ENCODE data around the gene GZMH. TPM values are rescaled to one million over a fixed set of nuclear protein-coding genes. Genes with fewer than 3 reads are reported as not detected.

Gene GZMH
- total RNA-seq, 1 experiment from 2014 or later = not detected

DNA sequence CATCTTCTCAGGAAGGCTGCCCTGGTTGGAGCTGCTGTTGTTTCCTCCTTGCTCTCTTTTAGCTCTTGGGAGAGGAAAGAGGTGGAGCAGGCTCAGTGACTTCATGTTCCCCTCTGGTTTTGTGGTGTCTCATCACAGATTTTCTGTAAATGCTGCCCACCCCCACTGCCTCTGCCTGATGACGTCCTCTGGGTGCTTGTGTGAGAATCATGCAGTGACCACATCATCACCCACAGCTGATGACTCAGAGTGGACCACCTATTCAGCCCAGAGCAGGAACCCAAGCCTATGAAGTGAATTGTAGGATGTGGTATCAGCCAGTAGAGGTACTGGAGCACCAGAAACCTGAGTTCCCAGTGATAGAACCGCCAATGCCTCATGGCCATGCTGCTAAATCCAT, 24.7 kb upstream of the GZMH start, which contains the start of gene GZMB:
Gene GZMB, minus strand, starts transcription at position 33 of the 400 bp plus-strand sequence. Its CDS starts 30 bp downstream, at position 3.
- no peak within 1 kb of the TSS for H3K27ac Mint-ChIP-seq (ENCODE audit: low read depth, unreplicated experiment)
- H3K4me1 Mint-ChIP-seq (ENCODE audit: insufficient read depth, unreplicated experiment) = no peaks in the 10 kb centered on the region
- POLR2A ChIA-PET = no interaction called here
- TF ChIP-seq, protein P1, sequence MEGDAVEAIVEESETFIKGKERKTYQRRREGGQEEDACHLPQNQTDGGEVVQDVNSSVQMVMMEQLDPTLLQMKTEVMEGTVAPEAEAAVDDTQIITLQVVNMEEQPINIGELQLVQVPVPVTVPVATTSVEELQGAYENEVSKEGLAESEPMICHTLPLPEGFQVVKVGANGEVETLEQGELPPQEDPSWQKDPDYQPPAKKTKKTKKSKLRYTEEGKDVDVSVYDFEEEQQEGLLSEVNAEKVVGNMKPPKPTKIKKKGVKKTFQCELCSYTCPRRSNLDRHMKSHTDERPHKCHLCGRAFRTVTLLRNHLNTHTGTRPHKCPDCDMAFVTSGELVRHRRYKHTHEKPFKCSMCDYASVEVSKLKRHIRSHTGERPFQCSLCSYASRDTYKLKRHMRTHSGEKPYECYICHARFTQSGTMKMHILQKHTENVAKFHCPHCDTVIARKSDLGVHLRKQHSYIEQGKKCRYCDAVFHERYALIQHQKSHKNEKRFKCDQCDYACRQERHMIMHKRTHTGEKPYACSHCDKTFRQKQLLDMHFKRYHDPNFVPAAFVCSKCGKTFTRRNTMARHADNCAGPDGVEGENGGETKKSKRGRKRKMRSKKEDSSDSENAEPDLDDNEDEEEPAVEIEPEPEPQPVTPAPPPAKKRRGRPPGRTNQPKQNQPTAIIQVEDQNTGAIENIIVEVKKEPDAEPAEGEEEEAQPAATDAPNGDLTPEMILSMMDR (IDR thresholded peaks at IDR 0.05; ENCODE audit: unreplicated experiment) = no peak
- H3K9me3 Mint-ChIP-seq (ENCODE audit: unreplicated experiment) = no peaks in the 10 kb centered on the region
- CTCF ChIA-PET = no interaction called here
- H3K36me3 Mint-ChIP-seq (ENCODE audit: insufficient read depth, unreplicated experiment) = no peaks in the 10 kb centered on the region
- no peak within 1 kb of the TSS for H3K4me3 Mint-ChIP-seq (ENCODE audit: unreplicated experiment)
- no peak for DNase-seq (ENCODE audit: unreplicated experiment)
- no TSS peak for BruUV-seq (replicated peaks)
- H3K27me3 Mint-ChIP-seq (ENCODE audit: insufficient read depth, unreplicated experiment) = peaks cover 25% of the 10 kb centered on the region
- intact Hi-C loops (cut with micrococcal nuclease) = no loop called here

DNA sequence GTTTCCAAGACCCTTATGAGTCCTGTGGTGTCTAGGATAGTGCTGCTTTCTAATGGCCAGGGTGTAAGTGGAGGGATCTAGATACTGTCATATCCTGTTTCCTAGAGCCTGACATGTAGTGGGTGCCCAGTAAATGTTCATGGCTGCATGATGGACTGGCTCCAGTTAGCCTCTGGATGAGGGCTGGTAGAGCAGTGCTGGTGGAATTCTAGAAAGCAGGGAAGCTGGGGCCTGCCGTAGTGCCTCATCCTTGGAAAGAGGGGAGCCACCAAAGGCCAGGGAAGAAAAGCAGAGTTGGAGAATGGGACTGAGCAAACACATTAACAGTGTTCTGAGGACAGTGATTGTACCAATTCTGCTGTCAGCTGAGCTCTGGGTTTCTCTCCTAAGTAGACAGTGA, 23.9 kb upstream of the GZMH start:
- intact Hi-C loops (cut with micrococcal nuclease) = no loop called here
- DNase-seq (ENCODE audit: unreplicated experiment) = no peak
- Mint-ChIP-seq H3K27ac (ENCODE audit: low read depth, unreplicated experiment) (no peak overlapping the region), H3K9me3 (ENCODE audit: unreplicated experiment) (no peaks in the 10 kb centered on the region), H3K4me3 (ENCODE audit: unreplicated experiment) (no peak overlapping the region), H3K4me1 (ENCODE audit: insufficient read depth, unreplicated experiment) (no peaks in the 10 kb centered on the region), H3K27me3 (ENCODE audit: insufficient read depth, unreplicated experiment) (peaks cover 20% of the 10 kb centered on the region), H3K36me3 (ENCODE audit: insufficient read depth, unreplicated experiment) (no peaks in the 10 kb centered on the region)
- POLR2A ChIA-PET = no interaction called here
- no TSS peak for BruUV-seq (replicated peaks)
- TF ChIP-seq, protein P1 (IDR thresholded peaks at IDR 0.05; ENCODE audit: unreplicated experiment) = no peak
- CTCF ChIA-PET = no interaction called here

DNA sequence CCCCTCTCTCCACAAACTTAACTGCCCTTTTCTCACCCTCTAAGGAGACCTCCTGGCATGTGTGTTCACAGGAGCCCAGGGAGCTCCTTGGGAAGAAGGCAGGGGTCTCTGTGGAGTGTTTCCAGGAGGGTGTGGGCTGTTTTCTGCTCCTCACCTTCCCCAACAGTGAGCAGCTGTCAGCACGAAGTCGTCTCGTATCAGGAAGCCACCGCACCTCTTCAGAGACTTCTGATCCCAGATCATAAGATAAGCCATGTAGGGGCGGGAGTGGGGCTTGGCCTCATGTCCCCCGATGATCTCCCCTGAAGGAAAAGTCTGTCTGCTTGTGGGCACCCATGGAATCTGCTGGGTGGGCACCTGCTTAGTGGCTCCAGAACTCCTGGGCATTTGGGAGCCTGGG, 23.3 kb upstream of the GZMH start:
- H3K9me3 Mint-ChIP-seq (ENCODE audit: unreplicated experiment) = no peaks in the 10 kb centered on the region
- TF ChIP-seq, protein P1 (IDR thresholded peaks at IDR 0.05; ENCODE audit: unreplicated experiment) = no peak
- H3K4me3 Mint-ChIP-seq (ENCODE audit: unreplicated experiment) = no peak overlapping the region
- POLR2A ChIA-PET = no interaction called here
- no peak overlapping the region for H3K27ac Mint-ChIP-seq (ENCODE audit: low read depth, unreplicated experiment)
- H3K4me1 Mint-ChIP-seq (ENCODE audit: insufficient read depth, unreplicated experiment) = no peaks in the 10 kb centered on the region
- no TSS peak for BruUV-seq (replicated peaks)
- H3K36me3 Mint-ChIP-seq (ENCODE audit: insufficient read depth, unreplicated experiment) = no peaks in the 10 kb centered on the region
- peaks cover 14% of the 10 kb centered on the region for H3K27me3 Mint-ChIP-seq (ENCODE audit: insufficient read depth, unreplicated experiment)
- intact Hi-C loops (cut with micrococcal nuclease) = no loop called here
- CTCF ChIA-PET = no interaction called here
- no peak for DNase-seq (ENCODE audit: unreplicated experiment)

DNA sequence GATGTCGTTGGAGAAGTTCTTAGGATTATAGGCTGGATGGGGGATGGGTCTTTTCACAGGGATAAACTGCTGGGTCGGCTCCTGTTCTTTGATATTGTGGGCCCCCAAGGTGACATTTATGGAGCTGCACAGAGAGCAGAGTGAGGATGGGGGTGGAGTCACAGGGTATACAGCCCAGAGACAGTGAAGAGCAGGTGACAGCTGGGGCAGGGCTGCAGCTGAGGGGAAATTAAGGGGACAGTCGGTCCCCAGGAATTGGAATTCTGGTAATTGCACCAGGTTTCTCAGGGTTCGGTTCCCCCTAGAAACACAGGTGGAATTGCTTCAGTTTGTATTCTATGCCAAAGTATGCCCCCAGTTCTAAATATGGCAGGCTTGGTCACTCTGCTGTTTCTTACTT, 22.9 kb upstream of the GZMH start:
- H3K4me1 Mint-ChIP-seq (ENCODE audit: insufficient read depth, unreplicated experiment) = no peaks in the 10 kb centered on the region
- intact Hi-C loops (cut with micrococcal nuclease) = no loop called here
- H3K4me3 Mint-ChIP-seq (ENCODE audit: unreplicated experiment) = no peak overlapping the region
- BruUV-seq (replicated peaks) = no TSS peak
- H3K27me3 Mint-ChIP-seq (ENCODE audit: insufficient read depth, unreplicated experiment) = peaks cover 10% of the 10 kb centered on the region
- H3K27ac Mint-ChIP-seq (ENCODE audit: low read depth, unreplicated experiment) = no peak overlapping the region
- H3K36me3 Mint-ChIP-seq (ENCODE audit: insufficient read depth, unreplicated experiment) = no peaks in the 10 kb centered on the region
- H3K9me3 Mint-ChIP-seq (ENCODE audit: unreplicated experiment) = no peaks in the 10 kb centered on the region
- TF ChIP-seq, protein P1 (IDR thresholded peaks at IDR 0.05; ENCODE audit: unreplicated experiment) = no peak
- ChIA-PET CTCF (no interaction called here), POLR2A (no interaction called here)
- no peak for DNase-seq (ENCODE audit: unreplicated experiment)
